ENCODE data around the gene UBE2E1.

GRCh38 chr3:23824699-23825444 lies 19.1 kb downstream of the UBE2E1 start:
- TF ChIP-seq CTCF (IDR thresholded peaks at IDR 0.05) (no peak), POLR2A (IDR thresholded peaks at IDR 0.05) (no peak)
